H9 (cell line): ENCODE measurements around the gene DNALI1. TPM values are rescaled to one million over a fixed set of nuclear protein-coding genes. Genes with fewer than 3 reads are reported as not detected.

Source experiments
- DNase-seq: peaks from one replicate; pipeline ENCODE4 v3.0.0-alpha.2; 2017
- H2AFZ ChIP-seq: one replicate; pipeline ENCODE4 v1.6.1; 2013; ENCODE audit warnings: mild to moderate bottlenecking, low read length, control low read depth, moderate library complexity
- H2AK5ac ChIP-seq: 2 replicates; pipeline ENCODE4 v1.6.1; 2013; ENCODE audit warnings: low read length, control low read depth, mixed read lengths; ENCODE audit not compliant: insufficient read length
- H2BK120ac ChIP-seq: one replicate; pipeline ENCODE4 v1.6.1; 2013; ENCODE audit warnings: low read depth, mild to moderate bottlenecking, low read length, control low read depth, inconsistent platforms; ENCODE audit not compliant: poor library complexity, severe bottlenecking
- H2BK12ac ChIP-seq: 2 replicates; pipeline ENCODE4 v1.6.1; 2013; ENCODE audit warnings: low read length, control low read depth, mixed read lengths, low read depth; ENCODE audit not compliant: insufficient read length
- H2BK15ac ChIP-seq: 2 replicates; pipeline ENCODE4 v1.6.1; 2013; ENCODE audit warnings: low read depth, low read length, control low read depth
- H2BK20ac ChIP-seq: one replicate; pipeline ENCODE4 v1.6.1; 2013; ENCODE audit warnings: low read depth, mild to moderate bottlenecking, low read length, control low read depth, inconsistent platforms; ENCODE audit not compliant: poor library complexity, severe bottlenecking
- H2BK5ac ChIP-seq: 2 replicates; pipeline ENCODE4 v1.6.1; 2013; ENCODE audit warnings: low read length, control low read depth, mixed read lengths; ENCODE audit not compliant: insufficient read length
- H3K14ac ChIP-seq: 2 replicates; pipeline ENCODE4 v1.6.1; 2013; ENCODE audit warnings: low read length, control low read depth; ENCODE audit not compliant: insufficient read depth
- H3K18ac ChIP-seq: 2 replicates; pipeline ENCODE4 v1.6.1; 2013; ENCODE audit warnings: low read depth, mild to moderate bottlenecking, mixed read lengths, low read length, control low read depth; ENCODE audit not compliant: insufficient read length
- H3K23ac ChIP-seq: 2 replicates; pipeline ENCODE4 v1.6.1; 2013; ENCODE audit warnings: low read length, control low read depth, mixed read lengths, low read depth; ENCODE audit not compliant: insufficient read length
- H3K23me2 ChIP-seq: 2 replicates; pipeline ENCODE4 v1.6.1; 2013; ENCODE audit warnings: low read depth, mild to moderate bottlenecking, mixed read lengths, low read length, control low read depth; ENCODE audit not compliant: insufficient read length, poor library complexity, severe bottlenecking
- H3K27ac ChIP-seq: 2 replicates; pipeline ENCODE4 v1.5.1; 2013; ENCODE audit warnings: low read length, control low read depth, mixed read lengths, low read depth; ENCODE audit not compliant: insufficient read length
- H3K27me3 ChIP-seq: 2 replicates; pipeline ENCODE4 v1.6.1; 2013; ENCODE audit warnings: low read length, control low read depth, inconsistent platforms; ENCODE audit not compliant: insufficient read depth
- H3K4ac ChIP-seq: 2 replicates; pipeline ENCODE4 v1.6.1; 2013; ENCODE audit warnings: low read depth, mild to moderate bottlenecking, control low read depth, inconsistent platforms, low read length, moderate library complexity
- H3K4me1 ChIP-seq: 2 replicates; pipeline ENCODE4 v1.6.1; 2013; ENCODE audit warnings: low read length, control low read depth, inconsistent platforms; ENCODE audit not compliant: insufficient read depth
- H3K4me2 ChIP-seq: 2 replicates; pipeline ENCODE4 v1.6.1; 2013; ENCODE audit warnings: low read length, control low read depth, mixed read lengths; ENCODE audit not compliant: insufficient read length, insufficient read depth
- H3K56ac ChIP-seq: 2 replicates; pipeline ENCODE4 v1.6.1; 2013; ENCODE audit warnings: low read depth, mild to moderate bottlenecking, mixed read lengths, low read length, control low read depth; ENCODE audit not compliant: insufficient read length
- H3K79me1 ChIP-seq: 2 replicates; pipeline ENCODE4 v1.6.1; 2013; ENCODE audit warnings: low read depth, mild to moderate bottlenecking, moderate library complexity, low read length, control low read depth, inconsistent platforms; ENCODE audit not compliant: insufficient read depth, poor library complexity, severe bottlenecking
- H3K79me2 ChIP-seq: 2 replicates; pipeline ENCODE4 v1.6.1; 2013; ENCODE audit warnings: low read length, control low read depth, inconsistent platforms; ENCODE audit not compliant: insufficient read depth
- H3K9ac ChIP-seq: 2 replicates; pipeline ENCODE4 v1.6.1; 2013; ENCODE audit warnings: low read length, control low read depth, mixed read lengths; ENCODE audit not compliant: insufficient read length; ENCODE audit errors: extremely low read depth
- H3K9me3 ChIP-seq: one replicate; pipeline ENCODE4 v1.6.1; 2013; ENCODE audit warnings: low read depth, low read length, inconsistent platforms; ENCODE audit not compliant: control insufficient read depth
- H3T11ph ChIP-seq: one replicate; pipeline ENCODE4 v1.6.1; 2013; ENCODE audit warnings: mild to moderate bottlenecking, low read length, control low read depth, inconsistent platforms
- H4K20me1 ChIP-seq: one replicate; pipeline ENCODE4 v1.6.1; 2013; ENCODE audit not compliant: control insufficient read depth, insufficient read length, insufficient read depth
- H4K5ac ChIP-seq: 2 replicates; pipeline ENCODE4 v1.6.1; 2013; ENCODE audit warnings: low read depth, mild to moderate bottlenecking, mixed read lengths, low read length, control low read depth; ENCODE audit not compliant: insufficient read length
- H4K8ac ChIP-seq: replicated peaks from 2 replicates; pipeline ENCODE4 v1.6.1; 2013; ENCODE audit warnings: low read length, control low read depth, mixed read lengths, low read depth; ENCODE audit not compliant: insufficient read length
- H4K91ac ChIP-seq: 2 replicates; pipeline ENCODE4 v1.6.1; 2013; ENCODE audit warnings: low read depth, mild to moderate bottlenecking, moderate library complexity, mixed read lengths, low read length, control low read depth; ENCODE audit not compliant: insufficient read length
- H3K27ac Mint-ChIP-seq, 3 experiments: 2 replicates in 2 of 3; 3 replicates in 1 of 3; pipeline ENCODE4 v1.8.0; 2020 to 2021; ENCODE audit warnings: mixed read lengths in 3 of 3, mild to moderate bottlenecking in 1 of 3, moderate library complexity in 1 of 3
- H3K27me3 Mint-ChIP-seq: 2 replicates; pipeline ENCODE4 v1.8.0; 2021; ENCODE audit warnings: low read depth, mild to moderate bottlenecking, moderate library complexity, mixed read lengths
- H3K36me3 Mint-ChIP-seq, 3 experiments: 2 replicates in 2 of 3; 3 replicates in 1 of 3; pipeline ENCODE4 v1.8.0; 2020 to 2021; ENCODE audit warnings: low read depth in 3 of 3, mixed read lengths in 3 of 3; ENCODE audit not compliant: insufficient read depth in 1 of 3
- H3K4me1 Mint-ChIP-seq, 2 experiments: 2 replicates each; pipeline ENCODE4 v1.8.0; 2020; ENCODE audit warnings: mixed read lengths in 2 of 2
- H3K4me3 Mint-ChIP-seq, 2 experiments: 2 replicates in 1 of 2; 3 replicates in 1 of 2; pipeline ENCODE4 v1.8.0; 2020 to 2021; ENCODE audit warnings: mild to moderate bottlenecking in 2 of 2, mixed read lengths in 2 of 2, moderate library complexity in 1 of 2
- H3K9me3 Mint-ChIP-seq, 2 experiments: 2 replicates in 1 of 2; 3 replicates in 1 of 2; pipeline ENCODE4 v1.8.0; 2020; ENCODE audit warnings: mild to moderate bottlenecking in 2 of 2, mixed read lengths in 2 of 2, moderate library complexity in 1 of 2
- CTCF ChIP-seq: fragments of 200-600 bp; sonication (generic); conservative IDR thresholded peaks from 3 replicates; pipeline ENCODE4 v1.8.0; 2021; ENCODE audit warnings: antibody characterized with exemption, mild to moderate bottlenecking
- WGBS: extraction: QIAGEN DNeasy Blood & Tissue Kit; methylation state at CpG from one replicate; pipeline ENCODE4 v1.1.7; 2013; ENCODE audit warnings: missing lambda C conversion rate, low lambda C conversion rate, mixed read lengths; ENCODE audit not compliant: insufficient read length; ENCODE audit errors: extremely low coverage; 5-methylcytosine and 5-hydroxymethylcytosine counted together
- total RNA-seq: library from RNA; stranded (reverse); gene quantifications from 2 replicates; pipeline ENCODE4 v1.2.1, GENCODE V29; 2021

DNALI1 gene
- total RNA-seq, 1 experiment from 2014 or later = 18.0 TPM

- no peak overlapping the region for H2BK15ac ChIP-seq
These were observed 49.9 kb downstream of the DNALI1 start for GRCh38 chr1:37606481-37607263.

More at GRCh38 chr1:37606481-37607263, 49.9 kb downstream of the DNALI1 start:
- Histone ChIP-seq H3K14ac (no peak overlapping the region), H3K4me1 (no peaks in the 10 kb centered on the region), H4K5ac (no peak overlapping the region), H4K20me1 (no peaks in the 10 kb centered on the region), H3K79me2 (no peaks in the 10 kb centered on the region), H4K91ac (no peak overlapping the region), H3K4ac (no peak overlapping the region), H3K9me3 (no peaks in the 10 kb centered on the region), H3K18ac (no peak overlapping the region), H2BK5ac (no peak overlapping the region), H3K23me2 (no peaks in the 10 kb centered on the region), H4K8ac (no peak overlapping the region), H3K4me2 (no peak overlapping the region), H3K56ac (no peak overlapping the region), H2BK12ac (no peak overlapping the region), H3K9ac (no peak overlapping the region), H2AK5ac (no peak overlapping the region), H3K27ac (no peak overlapping the region), H3T11ph (no peak overlapping the region), H3K27me3 (peaks cover 3% of the 10 kb centered on the region; the same call in 1 of the 2 replicates), H3K79me1 (no peaks in the 10 kb centered on the region), H2AFZ (no peak overlapping the region), H2BK120ac (no peak overlapping the region), H3K23ac (no peak overlapping the region), H2BK20ac (no peak overlapping the region)
- Mint-ChIP-seq H3K4me1 (no peaks in the 10 kb centered on the region), H3K36me3 (no peaks in the 10 kb centered on the region), H3K4me3 (no peak overlapping the region), H3K27me3 (peaks cover 16% of the 10 kb centered on the region), H3K27ac (no peak overlapping the region), H3K9me3 (no peaks in the 10 kb centered on the region)
- TF ChIP-seq CTCF = no peak
- WGBS = no CpG with 5 or more reads among the region's 15 CpGs
- DNase-seq = no peak
